Neural progenitor cell (in vitro differentiated cells): ENCODE data around the gene ARMCX1.

Experiments
- CTCF ChIP-seq: fragments of 200-600 bp; sonication (generic); IDR thresholded peaks from 2 replicates; pipeline ENCODE4 v1.5.1; 2017; ENCODE audit warnings: antibody characterized with exemption, mild to moderate bottlenecking
- EZH2 ChIP-seq: fragments of 200-600 bp; sonication (generic); IDR thresholded peaks from 2 replicates; pipeline ENCODE4 v1.6.1; 2017; ENCODE audit warnings: antibody characterized with exemption, mild to moderate bottlenecking, moderate library complexity
- EZH2phosphoT487 ChIP-seq: fragments of 200-600 bp; sonication (generic); IDR thresholded peaks from 2 replicates; pipeline ENCODE4 v1.6.1; 2017; ENCODE audit warnings: antibody characterized with exemption

DNA sequence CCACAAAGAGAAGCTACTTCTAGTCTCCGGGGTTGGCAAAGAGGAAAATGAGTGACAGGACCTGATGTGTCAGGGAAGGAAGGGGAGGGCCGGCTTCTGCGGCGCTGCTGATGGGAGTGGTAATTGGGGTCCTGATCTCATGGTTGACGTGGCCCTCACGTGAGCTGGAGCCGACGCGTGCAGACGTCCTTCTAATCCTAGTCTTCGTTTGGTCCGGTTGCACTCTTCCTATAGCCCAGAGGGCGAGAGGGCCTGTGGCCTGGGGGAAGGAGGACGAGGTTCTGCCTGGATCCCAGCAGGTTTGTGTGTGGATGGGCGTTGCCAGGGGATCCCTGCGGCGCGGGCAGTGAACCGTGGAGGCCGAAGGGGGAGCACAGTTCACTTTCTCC is at the start of gene ARMCX1:
- no peak for TF ChIP-seq CTCF
- no peak for TF ChIP-seq EZH2
- TF ChIP-seq EZH2phosphoT487, result no peak
